GM23338 (cell line): ENCODE results near the gene PPP1R9B.
A peak's percentile ranks its signal among the peaks of the same experiment; 100 is the strongest.

ENCODE experiments used
- CTCF ChIP-seq, 2 experiments: fragments of 200-600 bp in 1 of 2; sonication (generic) in 1 of 2; conservative IDR thresholded peaks; 2 replicates each; pipeline versions ENCODE4 v1.5.1 to v1.6.1; 2016 to 2017; ENCODE audit warnings: antibody characterized with exemption in 2 of 2, low read depth in 2 of 2, mild to moderate bottlenecking in 2 of 2, moderate library complexity in 1 of 2
- EZH2 ChIP-seq: fragments of 200-600 bp; sonication (generic); IDR thresholded peaks from one replicate; pipeline ENCODE4 v1.8.0; 2017; ENCODE audit warnings: antibody characterized with exemption, mild to moderate bottlenecking, low read depth; ENCODE audit not compliant: unreplicated experiment

- TF ChIP-seq CTCF (conservative IDR thresholded peaks at IDR 0.05; ENCODE audit: low read depth in 2 of 2) (no peak), EZH2 (peak; percentile 33)
Observed at GRCh38 chr17:50129728-50130558, 20.5 kb downstream of the PPP1R9B start, which contains the start of gene SAMD14.
